ENCODE data around the gene KDM4D.
"Not testable (repeated sequence)": the region's sequence is repeated elsewhere in the genome, so short reads cannot be mapped to it uniquely, and the experiment has no call there.

KDM4D gene

GRCh38 chr11:94973099-94973968 lies at the start of gene KDM4D, which contains the start of gene CWC15:
TSS of gene KDM4D (plus strand) at chr11:94973709. CDS start at chr11:94997373, 23,664 bp downstream.
TSS of gene CWC15 (minus strand) at chr11:94973556. CDS start at chr11:94972185, 1,371 bp downstream.
- DNase-seq: peak; percentile 59

GRCh38 chr11:94924171-94924572 lies 49.3 kb upstream of the KDM4D start:
- no peak for DNase-seq

GRCh38 chr11:94924612-94925011 lies 48.9 kb upstream of the KDM4D start:
- no peak for DNase-seq

GRCh38 chr11:94925422-94926270 lies 47.9 kb upstream of the KDM4D start:
- DNase-seq: no peak

- DNase-seq: no peak
These were observed 47.3 kb upstream of the KDM4D start for GRCh38 chr11:94926271-94926625.

- no peak for DNase-seq
These were observed 46.7 kb upstream of the KDM4D start for GRCh38 chr11:94926698-94927237.

GRCh38 chr11:94928117-94928990 lies 45.2 kb upstream of the KDM4D start:
- no peak for DNase-seq

- DNase-seq: not testable (repeated sequence)
These were observed 41.4 kb upstream of the KDM4D start for GRCh38 chr11:94932072-94932471.

GRCh38 chr11:94932503-94932902 lies 41.0 kb upstream of the KDM4D start:
- DNase-seq: no peak

- DNase-seq: no peak
These were observed 40.0 kb upstream of the KDM4D start for GRCh38 chr11:94933223-94934130.

- no peak for DNase-seq
These were observed 39.1 kb upstream of the KDM4D start for GRCh38 chr11:94934362-94934761.

- DNase-seq: no peak
These were observed 38.7 kb upstream of the KDM4D start for GRCh38 chr11:94934846-94935245.

- no peak for DNase-seq
These were observed 35.1 kb upstream of the KDM4D start for GRCh38 chr11:94938095-94939055.

- DNase-seq: no peak
These were observed 34.2 kb upstream of the KDM4D start for GRCh38 chr11:94939346-94939745.

GRCh38 chr11:94941131-94941530 lies 32.4 kb upstream of the KDM4D start:
- DNase-seq: no peak

GRCh38 chr11:94946812-94947211 lies 26.7 kb upstream of the KDM4D start:
- no peak for DNase-seq

GRCh38 chr11:94948070-94948617 lies 25.4 kb upstream of the KDM4D start:
- DNase-seq: no peak

- no peak for DNase-seq
These were observed 18.8 kb upstream of the KDM4D start for GRCh38 chr11:94954753-94955152.

GRCh38 chr11:94956963-94957362 lies 16.5 kb upstream of the KDM4D start:
- DNase-seq: no peak

Measured in NCI-H1436 treated with DMSO at 0.1 percent for 48 hours (cell line).